GM19035 (cell line): ENCODE results near the gene KCNQ1.

Source experiments
- ATAC-seq: cut with Tn5 transposase; IDR thresholded peaks from one replicate; pipeline ENCODE4 v1.9.1; 2021; ENCODE audit not compliant: unreplicated experiment

The KCNQ1 gene

DNA sequence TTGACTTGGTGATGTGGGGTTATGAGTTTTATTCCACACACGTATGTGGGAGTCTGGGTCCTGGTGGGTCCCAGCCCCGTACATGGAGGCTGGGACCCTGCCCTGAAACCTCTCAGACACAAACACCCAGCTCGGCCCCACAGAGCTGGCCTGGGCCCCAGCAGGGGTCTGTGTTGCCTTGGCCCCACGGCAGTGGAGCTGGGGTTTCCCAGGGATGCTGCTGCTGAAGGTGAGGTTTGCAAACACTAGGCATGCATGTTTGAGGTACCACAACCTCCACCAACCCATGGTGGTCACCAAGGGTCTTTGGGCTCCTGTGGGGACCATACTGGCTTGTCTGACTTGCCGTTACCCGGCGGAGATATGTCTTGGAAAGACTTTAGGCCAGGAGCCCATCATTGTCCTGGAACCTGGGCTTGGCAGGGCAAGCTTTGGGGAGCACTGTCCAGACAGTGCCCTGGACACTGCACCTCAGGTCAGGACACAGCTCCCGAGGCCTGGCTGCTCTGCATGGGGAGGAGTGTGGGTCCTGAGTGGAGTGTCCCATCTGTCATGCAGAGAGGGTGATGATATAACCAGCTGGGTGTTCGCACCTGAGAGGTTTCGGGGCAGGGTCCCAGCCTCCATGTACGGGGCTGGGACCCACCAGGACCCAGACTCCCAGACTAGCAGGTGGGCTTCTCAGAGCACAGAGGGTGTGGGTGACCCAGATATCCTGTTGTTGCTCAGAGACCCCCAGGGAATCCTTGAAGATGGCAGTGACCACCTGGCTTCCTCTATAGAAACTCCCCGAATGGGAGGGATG is 63.3 kb downstream of the KCNQ1 start:
- no peak for ATAC-seq

DNA sequence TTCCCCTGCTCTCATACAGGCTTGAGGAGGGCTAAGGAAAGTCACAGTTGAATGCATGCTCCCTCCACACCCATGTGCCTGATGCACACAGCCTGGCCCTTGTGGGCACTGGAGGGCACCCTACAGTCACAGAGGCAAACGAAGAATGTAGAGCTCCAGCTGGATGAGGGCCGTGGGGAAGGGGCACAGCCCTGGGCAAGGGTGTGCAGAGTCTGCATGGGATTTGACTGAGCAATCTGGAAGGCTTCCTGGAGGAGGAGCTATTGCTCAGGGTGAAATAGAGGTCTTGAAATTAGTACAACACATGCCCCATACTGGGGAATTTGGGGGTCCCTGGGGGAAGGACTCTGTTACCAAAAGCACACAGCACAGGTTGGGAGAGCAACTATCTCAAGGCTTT is 64.0 kb downstream of the KCNQ1 start:
- ATAC-seq = no peak

- no peak for ATAC-seq
Observed at GRCh38 chr11:2509481-2510001, 64.7 kb downstream of the KCNQ1 start.

DNA sequence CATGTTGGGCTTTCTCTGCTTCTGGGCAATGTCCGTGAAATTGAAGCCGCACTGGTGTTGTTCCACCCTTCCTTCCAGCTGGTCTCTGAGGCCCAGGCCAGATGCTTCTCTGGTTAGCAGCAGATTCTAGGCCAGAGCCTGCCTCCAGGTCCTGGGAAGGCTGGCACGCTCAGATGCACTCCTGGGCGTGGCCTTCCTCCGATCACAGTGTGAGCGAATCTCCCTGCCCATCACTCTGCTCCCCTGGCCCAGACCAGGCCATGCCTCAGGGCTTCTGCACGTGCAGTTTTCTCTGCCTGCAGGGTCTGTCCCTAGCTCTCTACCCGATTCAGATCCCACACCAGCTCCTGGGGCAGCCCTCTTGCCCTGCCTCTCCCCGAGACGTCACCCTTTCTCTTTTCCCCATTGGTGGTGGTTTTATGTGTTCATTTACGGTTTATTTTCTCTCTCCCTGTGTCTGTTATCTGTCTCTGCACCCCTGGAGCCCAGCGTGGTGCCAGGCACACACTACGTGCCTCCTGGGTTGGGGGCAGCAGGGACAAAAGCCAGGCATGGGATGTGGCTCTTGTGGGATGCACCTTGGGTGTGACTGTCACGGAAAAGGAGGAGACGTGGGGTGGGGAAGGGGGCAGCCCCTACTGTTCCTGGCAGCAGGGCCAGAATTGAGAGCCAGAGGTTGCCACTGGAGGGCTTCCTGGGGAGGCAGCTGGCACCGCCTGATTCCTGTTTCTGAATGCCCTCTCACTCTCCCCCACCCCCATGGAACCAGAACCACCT is 66.0 kb downstream of the KCNQ1 start:
- ATAC-seq = no peak

DNA sequence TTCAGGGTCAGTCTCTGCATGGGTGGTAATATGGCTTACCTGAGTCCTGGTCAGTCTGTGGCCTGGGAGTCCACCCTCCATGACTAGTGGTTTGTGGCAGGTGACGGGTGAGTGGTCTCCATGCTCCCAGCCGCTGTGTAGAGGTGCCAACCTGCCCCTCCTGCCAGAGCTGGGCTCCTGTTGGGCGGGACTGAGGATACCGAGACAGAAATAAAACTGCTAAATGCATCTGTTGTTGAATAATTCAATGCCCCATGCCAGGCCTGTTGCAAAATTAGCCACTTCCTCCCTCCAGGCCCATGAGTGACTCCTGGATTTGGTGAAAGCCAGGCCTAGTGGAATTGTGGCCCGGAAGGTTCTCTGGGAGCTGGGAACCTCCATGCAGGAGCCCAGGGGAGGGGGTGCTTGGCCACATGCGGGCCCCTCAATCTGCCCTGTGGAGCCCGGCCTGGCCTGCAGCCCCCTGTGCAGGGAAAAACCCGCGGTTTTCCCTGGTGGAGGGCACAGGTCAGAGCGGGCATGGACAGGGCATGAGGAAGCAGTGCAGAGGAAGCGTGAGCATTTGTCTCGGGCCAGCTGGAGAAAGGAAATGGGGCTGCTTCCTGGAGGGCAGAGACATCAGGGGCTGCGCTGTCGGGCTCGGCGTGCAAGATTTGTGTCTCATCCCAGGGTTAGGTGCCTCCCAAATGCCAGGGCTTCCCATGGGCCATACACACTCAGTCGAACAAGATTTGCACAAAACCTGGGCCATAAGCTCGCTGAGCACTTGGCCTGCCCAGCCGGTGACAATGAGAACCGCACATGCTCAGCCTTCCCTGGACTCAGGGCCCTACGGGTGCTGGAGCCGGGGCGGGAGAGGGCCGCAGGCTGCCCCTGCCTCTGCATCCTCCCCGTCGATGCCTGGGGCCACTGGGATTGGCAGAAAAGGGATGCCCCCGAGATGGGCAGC is 66.9 kb downstream of the KCNQ1 start:
- no peak for ATAC-seq

DNA sequence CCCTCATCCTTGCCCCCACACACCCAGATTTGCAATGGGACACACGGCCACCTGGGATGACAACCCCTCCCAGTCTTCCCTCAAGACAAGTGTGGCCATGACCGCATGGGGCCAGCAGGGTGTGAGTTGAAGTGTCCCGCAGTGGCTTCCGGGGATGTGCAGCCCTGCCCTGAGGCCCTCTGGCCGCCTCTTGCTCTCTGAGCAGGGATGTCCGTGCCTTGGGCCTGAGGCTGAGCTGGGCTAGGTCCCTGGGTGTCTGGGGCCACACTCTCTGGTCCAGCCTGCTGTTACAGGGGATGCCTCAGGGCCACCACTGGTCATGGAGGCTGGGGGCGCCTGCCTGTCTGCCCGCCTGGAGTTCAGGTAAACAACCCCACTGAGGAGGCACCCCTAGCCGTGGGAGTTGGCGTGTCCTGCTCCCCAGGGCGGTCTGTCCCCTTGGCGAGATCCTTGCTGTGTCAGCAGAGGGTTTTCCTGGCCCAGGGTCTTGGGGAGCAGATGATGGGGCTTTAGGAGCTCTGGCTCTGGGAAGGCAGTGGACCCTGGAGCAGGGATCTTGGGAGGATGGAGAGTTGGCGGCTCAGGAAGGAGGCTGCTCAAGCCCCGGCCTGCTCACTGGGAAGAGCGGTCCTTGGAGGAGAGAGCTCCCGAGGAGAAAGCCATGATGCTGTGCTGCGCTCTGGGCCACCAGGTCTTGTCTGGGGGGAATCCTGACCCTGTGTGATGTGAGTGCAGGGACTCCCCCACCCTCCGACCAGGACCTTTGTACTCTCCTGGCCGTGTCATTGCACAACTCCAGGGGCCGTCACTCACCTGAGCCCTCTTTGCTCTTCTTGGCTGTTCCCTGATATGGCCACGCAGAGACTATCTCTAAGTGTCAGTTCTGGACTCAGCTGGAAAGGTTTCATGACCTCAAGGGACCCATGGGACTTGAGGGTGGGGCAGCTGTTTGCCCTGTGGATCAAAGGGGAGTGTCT is 67.9 kb downstream of the KCNQ1 start:
- no peak for ATAC-seq

- ATAC-seq = no peak
Observed at GRCh38 chr11:2513441-2513840, 68.6 kb downstream of the KCNQ1 start.

DNA sequence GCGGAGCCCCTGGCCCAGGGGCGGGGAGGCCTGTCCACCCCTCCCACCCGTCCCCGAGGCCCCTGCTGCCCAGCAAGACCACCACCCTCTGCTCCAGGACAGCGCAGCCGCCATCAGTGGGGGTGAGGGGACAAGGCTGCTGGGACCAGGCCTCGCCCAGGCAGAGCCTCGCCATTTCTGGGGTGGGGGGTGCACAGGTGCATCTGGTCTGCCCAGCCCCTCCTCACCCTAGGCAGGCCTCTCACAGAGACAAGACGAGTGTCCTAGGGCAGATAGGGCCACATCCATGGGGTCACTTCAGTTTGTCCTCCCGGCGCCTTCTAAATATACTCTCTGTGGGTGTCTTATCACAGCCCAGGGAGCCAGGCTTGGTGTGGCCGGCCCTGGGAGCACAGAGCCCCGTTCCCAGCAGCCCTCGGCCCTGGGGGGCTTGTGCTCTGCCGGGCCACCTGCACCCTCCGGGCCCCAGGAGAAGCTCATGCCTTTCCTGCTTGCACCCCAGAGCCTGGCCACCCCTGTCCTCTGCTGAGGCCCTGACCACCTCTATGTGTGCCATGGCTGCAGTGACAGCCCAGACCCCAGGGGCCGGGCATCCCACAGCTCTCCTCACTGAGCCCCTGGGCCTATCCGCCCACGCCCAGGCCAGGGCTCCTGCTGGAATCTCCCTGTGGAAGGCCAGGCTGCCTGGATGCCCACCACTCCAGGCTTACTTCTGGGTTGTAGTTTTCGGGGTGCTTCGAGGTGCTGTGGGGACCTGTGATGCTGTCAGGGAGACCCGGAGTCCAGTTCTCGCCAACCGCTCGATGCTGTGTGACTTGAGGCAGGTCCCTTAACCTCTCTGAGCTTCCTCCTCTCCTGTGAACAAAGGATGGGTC is 70.8 kb downstream of the KCNQ1 start:
- ATAC-seq = no peak

- no peak for ATAC-seq
Observed at GRCh38 chr11:2516276-2517015, 71.6 kb downstream of the KCNQ1 start.

- ATAC-seq = no peak
Observed at GRCh38 chr11:2517016-2517385, 72.2 kb downstream of the KCNQ1 start.

DNA sequence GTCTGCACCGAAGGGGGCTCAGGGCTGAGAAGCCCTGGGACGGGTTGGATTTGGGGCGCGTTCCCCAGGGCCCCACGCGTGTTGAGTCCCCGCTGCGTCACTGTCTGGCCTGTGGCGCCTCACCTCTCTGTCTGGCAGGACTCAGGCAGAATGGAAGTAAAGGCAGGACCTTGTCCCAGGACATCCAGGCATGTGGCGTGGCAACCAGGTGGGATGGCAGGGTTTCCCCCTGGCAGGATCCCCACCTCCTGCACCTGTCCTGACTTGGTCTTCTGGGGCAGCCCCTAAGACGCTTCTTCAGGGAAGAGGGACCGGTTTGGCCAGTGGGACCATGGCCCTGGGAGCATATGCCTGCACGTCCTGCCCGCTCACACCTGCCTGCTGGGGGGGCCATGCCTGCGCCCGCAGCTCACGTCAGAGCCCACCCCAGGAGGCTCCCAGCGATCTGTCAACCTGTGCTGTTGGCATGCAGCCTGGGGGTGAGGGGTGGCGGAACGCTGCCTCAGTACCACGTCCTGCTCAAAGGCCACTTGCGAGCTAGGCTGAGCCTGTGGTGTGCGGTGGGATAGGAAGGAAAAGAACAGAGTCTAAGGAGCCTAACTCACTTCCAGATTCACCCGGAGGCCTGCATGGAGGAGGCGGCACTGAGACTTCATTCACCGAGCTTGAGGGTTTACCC is 72.7 kb downstream of the KCNQ1 start:
- no peak for ATAC-seq

DNA sequence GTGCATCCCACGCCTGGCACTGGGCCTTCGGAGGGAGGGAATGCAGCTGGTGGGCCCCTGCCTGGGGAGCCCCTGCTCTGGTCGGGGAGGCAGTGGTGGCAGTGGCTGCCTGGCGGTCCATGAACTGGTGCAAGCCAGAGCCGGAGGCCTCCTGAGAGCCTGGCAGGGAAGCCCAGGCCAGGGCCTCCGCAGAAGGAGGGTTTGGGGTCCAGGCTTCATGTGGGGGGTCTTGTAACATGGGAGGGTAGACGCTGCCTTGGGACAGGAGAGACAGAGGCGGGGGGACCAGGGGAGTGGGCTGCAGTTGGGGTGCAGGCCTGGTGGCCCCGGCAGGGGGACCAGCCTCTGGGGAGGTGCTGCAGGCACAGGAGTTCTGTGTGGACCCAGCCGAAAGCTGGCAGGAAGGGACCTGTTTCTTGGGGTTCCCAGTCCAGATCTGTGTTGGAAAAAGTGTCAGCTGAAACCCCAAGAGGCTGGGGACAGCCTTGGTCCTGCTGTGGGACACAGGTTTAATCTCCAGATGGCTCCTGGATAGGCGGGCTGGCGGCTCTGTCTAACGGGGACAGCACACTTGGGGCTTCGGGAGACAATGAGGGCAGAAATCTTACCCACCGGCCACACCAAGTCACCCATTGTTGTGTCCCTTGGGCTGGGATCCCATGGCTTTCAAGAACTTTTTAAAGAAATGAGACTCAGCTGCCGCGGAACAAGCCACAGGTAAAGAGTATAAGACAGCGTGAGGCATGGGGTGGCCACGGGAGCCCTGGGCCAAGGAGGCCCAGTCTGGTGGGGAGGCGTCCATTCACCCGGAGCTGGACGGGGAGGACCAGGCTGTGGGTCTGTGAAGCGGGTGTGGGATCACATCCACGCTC is 73.5 kb downstream of the KCNQ1 start:
- ATAC-seq = no peak

DNA sequence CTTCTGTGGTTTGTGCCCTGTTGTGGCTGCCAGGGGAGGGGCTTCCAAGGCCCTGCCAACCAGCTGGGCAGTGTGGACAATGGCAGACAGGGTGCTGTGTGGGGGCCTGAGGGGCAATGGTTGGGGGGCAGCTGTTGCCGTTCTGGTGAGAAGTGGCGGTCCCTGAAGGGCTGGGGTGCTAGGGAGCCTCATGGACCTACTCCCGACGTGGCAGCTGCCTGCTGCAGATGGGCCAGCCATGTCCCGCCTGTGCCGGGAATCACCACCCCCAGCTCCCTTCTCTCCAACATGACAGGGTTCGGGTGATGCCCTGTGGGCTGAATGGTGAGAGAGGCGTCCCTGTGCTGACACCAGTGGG is 74.2 kb downstream of the KCNQ1 start:
- no peak for ATAC-seq

DNA sequence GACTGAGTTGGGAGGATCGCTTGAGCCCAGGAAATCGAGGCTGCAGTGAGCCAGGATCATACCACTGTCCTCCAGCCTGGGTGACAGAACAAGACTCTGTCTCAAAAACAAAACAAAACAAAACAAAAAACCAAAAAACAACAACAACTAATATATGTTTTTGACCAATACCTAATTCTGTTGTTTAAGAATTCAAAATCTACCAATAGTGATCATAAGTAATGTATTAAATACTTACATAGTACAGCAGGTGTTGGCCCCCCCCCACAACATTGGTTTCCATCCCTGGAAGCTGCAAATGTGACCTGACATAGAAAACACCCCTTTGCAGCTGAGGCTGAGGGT is 74.7 kb downstream of the KCNQ1 start:
- no peak for ATAC-seq

- ATAC-seq = no peak
Observed at GRCh38 chr11:2519862-2520735, 75.3 kb downstream of the KCNQ1 start.

DNA sequence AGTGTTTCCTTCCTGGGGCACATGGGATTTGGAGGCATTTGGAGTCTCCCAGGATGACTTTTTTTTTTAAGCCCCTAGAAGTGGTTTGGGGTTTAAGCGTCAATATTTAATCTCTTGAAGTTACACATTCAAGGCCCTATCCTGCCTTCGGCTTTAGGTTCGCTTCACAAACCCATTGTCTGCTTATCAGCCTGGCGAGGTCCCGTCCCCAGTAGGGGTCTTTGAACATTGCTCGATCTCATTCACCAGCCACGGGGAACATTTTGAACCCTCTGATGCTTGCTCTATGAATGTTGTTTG is 75.9 kb downstream of the KCNQ1 start:
- ATAC-seq = no peak
